ENCODE data around the gene FBXW4.

DNA sequence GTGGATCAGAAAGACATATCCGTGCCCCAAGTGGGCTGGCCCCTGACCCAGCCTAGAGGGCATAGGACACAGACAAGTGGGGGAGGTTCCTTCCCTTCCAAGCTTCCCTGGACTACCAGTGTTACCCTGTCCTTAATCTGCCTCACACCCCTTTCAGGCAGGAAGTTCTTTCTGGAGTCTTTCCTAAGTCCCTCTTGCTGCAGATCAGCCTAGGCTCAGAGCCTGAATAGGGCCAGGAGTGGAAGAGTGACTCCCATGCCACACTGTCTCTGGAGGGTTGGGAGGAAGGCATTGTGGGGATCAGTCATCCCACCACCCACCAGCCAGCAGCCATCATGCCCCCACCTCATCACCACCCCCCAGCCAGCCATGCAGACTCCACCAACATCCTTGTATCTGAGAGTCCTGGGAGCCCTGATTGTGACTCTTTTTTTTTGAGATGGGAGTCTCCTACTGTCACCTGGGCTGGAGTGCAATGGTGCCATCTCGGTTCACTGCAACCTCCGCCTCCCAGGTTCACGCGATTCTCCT, 129.5 kb downstream of the FBXW4 start:
- TF ChIP-seq, protein P1, sequence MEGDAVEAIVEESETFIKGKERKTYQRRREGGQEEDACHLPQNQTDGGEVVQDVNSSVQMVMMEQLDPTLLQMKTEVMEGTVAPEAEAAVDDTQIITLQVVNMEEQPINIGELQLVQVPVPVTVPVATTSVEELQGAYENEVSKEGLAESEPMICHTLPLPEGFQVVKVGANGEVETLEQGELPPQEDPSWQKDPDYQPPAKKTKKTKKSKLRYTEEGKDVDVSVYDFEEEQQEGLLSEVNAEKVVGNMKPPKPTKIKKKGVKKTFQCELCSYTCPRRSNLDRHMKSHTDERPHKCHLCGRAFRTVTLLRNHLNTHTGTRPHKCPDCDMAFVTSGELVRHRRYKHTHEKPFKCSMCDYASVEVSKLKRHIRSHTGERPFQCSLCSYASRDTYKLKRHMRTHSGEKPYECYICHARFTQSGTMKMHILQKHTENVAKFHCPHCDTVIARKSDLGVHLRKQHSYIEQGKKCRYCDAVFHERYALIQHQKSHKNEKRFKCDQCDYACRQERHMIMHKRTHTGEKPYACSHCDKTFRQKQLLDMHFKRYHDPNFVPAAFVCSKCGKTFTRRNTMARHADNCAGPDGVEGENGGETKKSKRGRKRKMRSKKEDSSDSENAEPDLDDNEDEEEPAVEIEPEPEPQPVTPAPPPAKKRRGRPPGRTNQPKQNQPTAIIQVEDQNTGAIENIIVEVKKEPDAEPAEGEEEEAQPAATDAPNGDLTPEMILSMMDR (IDR thresholded peaks at IDR 0.05), result no peak
- TF ChIP-seq POLR2A (IDR thresholded peaks at IDR 0.05), result no peak
